Mesothelial cell of epicardium (in vitro differentiated cells): Measurements from ENCODE around the gene GRID2. TPM values are rescaled to one million over a fixed set of nuclear protein-coding genes. Genes with fewer than 3 reads are reported as not detected.

Experiments used
- DNase-seq, 2 experiments: peaks; one replicate each; pipeline ENCODE4 v3.0.0; 2021; ENCODE audit warnings: low spot score in 2 of 2; ENCODE audit not compliant: unreplicated experiment in 2 of 2
- H3K27ac Mint-ChIP-seq: 2 replicates; pipeline ENCODE4 v1.8.0; 2021; ENCODE audit warnings: mixed read lengths
- H3K27me3 Mint-ChIP-seq: 2 replicates; pipeline ENCODE4 v1.8.0; 2021; ENCODE audit warnings: low read depth, mixed read lengths
- H3K36me3 Mint-ChIP-seq: 2 replicates; pipeline ENCODE4 v1.8.0; 2021; ENCODE audit warnings: mixed read lengths
- H3K4me1 Mint-ChIP-seq: 2 replicates; pipeline ENCODE4 v1.8.0; 2021; ENCODE audit warnings: mixed read lengths
- H3K4me3 Mint-ChIP-seq: 2 replicates; pipeline ENCODE4 v1.8.0; 2021; ENCODE audit warnings: mild to moderate bottlenecking, moderate library complexity, mixed read lengths
- H3K9me3 Mint-ChIP-seq: 2 replicates; pipeline ENCODE4 v1.8.0; 2021; ENCODE audit warnings: mixed read lengths
- total RNA-seq: library from RNA; stranded (reverse); gene quantifications from 3 replicates; pipeline ENCODE4 v1.2.1, GENCODE V29; 2021
- TF ChIP-seq, protein P1 (sequence below): fragments of 200-600 bp; sonication (generic); IDR thresholded peaks from one replicate; pipeline ENCODE4 v1.5.0; 2021; ENCODE audit warnings: antibody characterized with exemption; ENCODE audit not compliant: unreplicated experiment

The GRID2 gene
- total RNA-seq, 1 donor from 2014 or later = 3.1 TPM

DNA sequence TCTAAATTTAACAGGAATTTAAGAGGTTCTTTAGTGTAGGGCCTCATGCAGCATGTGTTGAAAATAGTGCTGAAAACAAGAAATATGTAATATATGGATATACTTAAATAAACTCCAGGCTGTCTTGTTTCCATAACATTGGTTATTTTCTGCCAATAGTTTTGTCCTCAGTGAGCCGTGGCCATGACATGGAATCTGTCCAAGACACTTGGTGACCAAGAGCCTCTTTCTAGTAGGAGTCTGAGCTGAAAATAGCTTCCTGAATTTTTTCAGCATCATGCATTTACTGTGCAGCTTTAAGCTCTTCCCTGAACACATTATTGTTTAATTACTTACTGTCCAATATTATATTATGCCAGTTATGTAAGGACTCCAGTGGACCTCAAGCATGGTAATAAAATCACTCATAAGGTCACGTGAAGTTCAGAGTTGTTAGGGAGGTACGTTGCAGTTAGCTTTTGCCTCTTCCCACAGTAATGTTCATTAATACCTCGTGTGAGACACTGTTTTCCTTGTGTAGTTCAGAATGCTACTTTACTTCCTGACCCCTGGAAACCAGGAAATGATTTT is 488.2 kb downstream of the GRID2 start:
- TF ChIP-seq, protein P1, sequence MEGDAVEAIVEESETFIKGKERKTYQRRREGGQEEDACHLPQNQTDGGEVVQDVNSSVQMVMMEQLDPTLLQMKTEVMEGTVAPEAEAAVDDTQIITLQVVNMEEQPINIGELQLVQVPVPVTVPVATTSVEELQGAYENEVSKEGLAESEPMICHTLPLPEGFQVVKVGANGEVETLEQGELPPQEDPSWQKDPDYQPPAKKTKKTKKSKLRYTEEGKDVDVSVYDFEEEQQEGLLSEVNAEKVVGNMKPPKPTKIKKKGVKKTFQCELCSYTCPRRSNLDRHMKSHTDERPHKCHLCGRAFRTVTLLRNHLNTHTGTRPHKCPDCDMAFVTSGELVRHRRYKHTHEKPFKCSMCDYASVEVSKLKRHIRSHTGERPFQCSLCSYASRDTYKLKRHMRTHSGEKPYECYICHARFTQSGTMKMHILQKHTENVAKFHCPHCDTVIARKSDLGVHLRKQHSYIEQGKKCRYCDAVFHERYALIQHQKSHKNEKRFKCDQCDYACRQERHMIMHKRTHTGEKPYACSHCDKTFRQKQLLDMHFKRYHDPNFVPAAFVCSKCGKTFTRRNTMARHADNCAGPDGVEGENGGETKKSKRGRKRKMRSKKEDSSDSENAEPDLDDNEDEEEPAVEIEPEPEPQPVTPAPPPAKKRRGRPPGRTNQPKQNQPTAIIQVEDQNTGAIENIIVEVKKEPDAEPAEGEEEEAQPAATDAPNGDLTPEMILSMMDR = no peak
- Mint-ChIP-seq H3K27me3 (peaks cover 6% of the 10 kb centered on the region), H3K27ac (no peak overlapping the region), H3K9me3 (peaks cover 20% of the 10 kb centered on the region), H3K4me1 (peaks cover 1% of the 10 kb centered on the region), H3K4me3 (no peak overlapping the region), H3K36me3 (no peaks in the 10 kb centered on the region)
- no peak for DNase-seq

DNA sequence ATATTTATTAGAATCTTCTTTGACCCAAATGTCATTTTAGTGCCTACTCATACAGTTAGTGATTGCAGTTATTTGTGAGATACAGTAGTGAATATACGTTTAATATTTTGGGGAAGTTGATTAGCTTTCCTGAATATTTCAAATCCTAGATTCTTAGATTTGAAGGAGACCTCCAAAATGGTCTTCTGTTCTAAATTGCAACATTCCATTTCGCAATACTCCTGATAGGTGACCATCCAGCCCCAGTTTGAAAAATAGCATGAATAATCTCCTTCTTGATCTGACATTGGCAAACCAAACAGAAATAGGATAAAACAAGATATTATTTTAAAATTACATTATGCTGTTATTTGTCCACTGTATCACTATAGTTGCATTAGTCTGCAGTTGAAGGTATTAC is 505.6 kb downstream of the GRID2 start:
- Mint-ChIP-seq H3K36me3 (no peaks in the 10 kb centered on the region), H3K27me3 (no peaks in the 10 kb centered on the region)
- TF ChIP-seq, protein P1 = no peak

DNA sequence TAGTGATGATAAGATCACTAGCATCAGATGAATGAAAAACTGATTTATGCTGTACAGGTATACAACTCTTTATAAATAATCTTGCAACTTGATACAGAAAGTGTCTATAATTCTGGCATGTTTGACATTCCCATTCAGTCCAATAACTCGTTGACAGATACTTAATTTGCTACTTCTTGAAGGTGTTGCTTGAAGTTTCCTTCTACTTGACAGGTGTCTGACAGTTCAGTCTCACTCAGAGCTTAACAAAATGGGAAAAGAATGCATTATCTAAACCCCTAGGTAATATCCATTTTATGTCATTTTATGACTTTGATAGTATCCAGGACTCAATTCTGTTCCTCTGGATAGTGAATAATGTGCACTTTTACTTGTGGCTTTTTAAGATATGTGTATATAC is 508.9 kb downstream of the GRID2 start:
- Mint-ChIP-seq H3K9me3 (no peaks in the 10 kb centered on the region), H3K4me1 (no peaks in the 10 kb centered on the region), H3K36me3 (no peaks in the 10 kb centered on the region), H3K27ac (no peak overlapping the region), H3K27me3 (no peaks in the 10 kb centered on the region), H3K4me3 (no peak overlapping the region)
- no peak for DNase-seq
- TF ChIP-seq, protein P1 = no peak

More for the DNA sequence above, 505.6 kb downstream of the GRID2 start:
- Mint-ChIP-seq H3K4me3 (no peak overlapping the region), H3K4me1 (no peaks in the 10 kb centered on the region), H3K27ac (no peak overlapping the region), H3K9me3 (no peaks in the 10 kb centered on the region)
- DNase-seq = no peak

DNA sequence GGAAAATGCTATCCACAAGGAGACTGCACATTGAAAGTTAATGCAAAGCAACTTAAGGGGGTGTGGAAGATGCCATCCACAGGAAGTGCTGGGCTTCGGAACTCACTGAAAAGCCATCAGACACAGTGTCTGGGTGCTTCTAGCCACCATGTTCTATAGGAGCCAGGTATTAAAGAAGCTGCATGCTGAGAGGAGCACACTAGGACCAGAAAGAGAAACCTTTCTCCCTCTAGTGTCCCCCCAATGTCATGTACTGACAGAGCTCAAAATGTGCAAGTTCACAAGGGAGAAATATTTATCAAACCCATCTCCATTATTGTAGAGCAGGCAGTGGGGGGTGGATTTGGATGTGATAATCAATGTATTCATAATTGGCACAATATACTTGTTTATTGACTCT is 510.9 kb downstream of the GRID2 start:
- no peak for DNase-seq
- H3K4me3 Mint-ChIP-seq = no peak overlapping the region
- no peaks in the 10 kb centered on the region for H3K27me3 Mint-ChIP-seq
- no peaks in the 10 kb centered on the region for H3K4me1 Mint-ChIP-seq
- H3K9me3 Mint-ChIP-seq = no peaks in the 10 kb centered on the region
- no peaks in the 10 kb centered on the region for H3K36me3 Mint-ChIP-seq
- TF ChIP-seq, protein P1 = no peak
- no peak overlapping the region for H3K27ac Mint-ChIP-seq

DNA sequence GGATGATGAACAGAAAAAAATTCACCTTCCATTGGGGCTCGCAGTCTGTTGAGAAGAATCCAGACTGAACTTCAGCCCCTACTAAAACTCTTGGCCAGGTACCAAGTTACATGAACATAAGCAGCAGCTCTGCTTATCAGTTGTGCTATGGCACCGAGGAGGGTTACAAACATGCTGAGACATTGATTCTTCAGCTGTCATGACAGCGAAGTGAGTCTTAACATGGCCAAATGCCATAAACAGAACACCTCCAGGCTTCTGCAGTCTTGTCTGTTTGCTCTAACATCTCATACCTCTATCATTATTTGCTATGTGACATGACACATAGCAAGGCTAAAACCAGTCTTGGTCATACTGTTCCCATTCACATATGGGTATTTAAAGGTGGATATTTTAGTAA is 521.5 kb downstream of the GRID2 start:
- Mint-ChIP-seq H3K4me3 (no peak overlapping the region), H3K9me3 (no peaks in the 10 kb centered on the region), H3K4me1 (peaks cover 2% of the 10 kb centered on the region), H3K36me3 (no peaks in the 10 kb centered on the region), H3K27me3 (no peaks in the 10 kb centered on the region), H3K27ac (no peak overlapping the region)
- no peak for DNase-seq
- TF ChIP-seq, protein P1 = no peak

DNA sequence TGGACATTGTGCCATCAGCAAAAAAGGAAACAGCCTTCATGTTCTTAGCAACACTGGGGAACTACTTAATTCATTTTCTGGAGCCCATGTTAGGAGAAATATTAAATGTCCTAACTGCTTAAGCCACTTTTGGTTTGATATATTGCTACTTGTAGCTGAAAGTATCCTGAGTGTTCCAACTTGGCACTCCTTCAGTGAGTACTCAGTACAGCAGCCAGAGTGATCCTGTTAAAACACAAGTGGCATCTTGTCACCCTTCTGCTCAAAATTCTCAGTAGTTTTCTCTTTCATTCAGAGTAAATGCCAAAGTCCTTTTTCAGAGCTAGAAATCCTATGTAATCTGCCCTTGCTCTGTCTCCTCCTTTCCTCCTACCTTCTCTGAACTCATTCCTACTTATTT is 522.0 kb downstream of the GRID2 start:
- no peak for DNase-seq
- Mint-ChIP-seq H3K36me3 (no peaks in the 10 kb centered on the region), H3K4me3 (no peak overlapping the region), H3K27ac (no peak overlapping the region), H3K9me3 (no peaks in the 10 kb centered on the region), H3K27me3 (no peaks in the 10 kb centered on the region), H3K4me1 (peaks cover 2% of the 10 kb centered on the region)
- TF ChIP-seq, protein P1 = no peak
